Stimulated activated CD4-positive, alpha-beta T cell treated with anti-CD3 and anti-CD28 coated beads, Interleukin-2, amount 100 ng/mL, for 4 hours (primary cell): ENCODE data around the gene RNASE4.
"Not testable (repeated sequence)": the region's sequence is repeated elsewhere in the genome, so short reads cannot be mapped to it uniquely, and the experiment has no call there.

ENCODE experiments used
- DNase-seq: peaks from one replicate; pipeline ENCODE4 v3.0.0-alpha.2; 2020; ENCODE audit warnings: low read depth

The RNASE4 gene, protein sequence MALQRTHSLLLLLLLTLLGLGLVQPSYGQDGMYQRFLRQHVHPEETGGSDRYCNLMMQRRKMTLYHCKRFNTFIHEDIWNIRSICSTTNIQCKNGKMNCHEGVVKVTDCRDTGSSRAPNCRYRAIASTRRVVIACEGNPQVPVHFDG

GRCh38 chr14:20683891-20684661, at the start of gene RNASE4:
RNASE4 (plus strand) TSS chr14:20684560; CDS start chr14:20699372, 14,812 bp downstream.
- peak; percentile 72 for DNase-seq

DNA sequence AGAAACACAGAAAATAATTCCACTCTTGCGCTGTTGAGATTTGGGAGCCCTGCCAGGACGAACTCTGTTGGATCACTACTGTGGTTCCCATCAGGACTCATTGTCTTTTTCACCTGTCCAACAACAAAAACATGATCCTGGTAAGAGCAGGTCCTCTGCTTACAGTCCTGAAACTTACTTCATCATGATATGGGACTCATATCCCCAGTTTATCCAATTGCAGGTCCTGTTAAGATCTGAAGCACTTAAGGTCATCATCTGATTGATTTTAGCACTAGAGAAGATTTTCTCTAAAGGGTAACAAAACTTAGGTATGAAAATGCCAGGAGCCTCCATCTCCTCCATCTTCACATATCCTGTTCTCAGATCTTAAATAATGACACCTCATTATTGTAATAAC, 42.8 kb upstream of the RNASE4 start, which contains the start of gene OR6S1:
TSS of gene OR6S1 (minus strand) at position 101 of the 400 bp plus-strand sequence. CDS start at position 101, 0 bp downstream.
- DNase-seq, result no peak

- DNase-seq, result no peak
Measured at GRCh38 chr14:20642182-20642581, 42.2 kb upstream of the RNASE4 start.

DNA sequence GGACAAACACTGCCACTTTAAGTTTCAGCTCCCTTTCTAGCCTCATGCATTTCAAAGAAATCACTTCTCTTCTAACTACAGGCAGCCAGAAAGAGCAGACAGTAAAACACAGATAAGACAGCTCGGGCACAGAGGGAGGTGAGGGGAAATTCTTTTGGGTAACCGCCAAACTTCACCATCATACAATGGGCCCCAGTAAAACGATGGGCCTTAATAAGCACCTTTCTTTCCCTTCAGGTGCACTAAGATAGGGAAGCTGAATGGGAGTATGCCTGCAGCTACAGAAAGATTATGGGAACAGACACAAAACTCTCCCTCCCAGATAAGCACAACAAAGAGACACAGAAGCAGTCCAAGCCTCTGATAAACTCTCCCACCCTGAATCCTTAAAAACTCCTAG, 41.6 kb upstream of the RNASE4 start:
- DNase-seq, result not testable (repeated sequence)

DNA sequence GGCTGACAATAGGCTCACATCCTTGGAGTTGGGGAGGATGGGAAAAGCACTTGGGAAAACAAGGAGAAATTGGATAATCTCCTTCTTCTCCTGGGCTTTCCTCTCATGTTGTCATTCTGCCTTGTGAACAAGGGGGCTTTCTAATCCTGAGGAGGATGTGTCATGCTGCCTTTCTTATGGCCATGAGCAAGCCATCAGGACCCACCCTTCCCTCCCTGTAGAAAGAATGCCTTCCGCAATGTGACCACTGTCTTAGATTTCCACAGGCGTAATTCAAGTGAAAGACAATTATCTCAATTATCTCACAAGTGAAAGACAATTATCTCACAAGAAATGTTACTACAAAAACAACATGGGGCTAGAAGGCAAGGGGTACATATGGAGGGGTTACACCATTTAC, 39.8 kb upstream of the RNASE4 start:
- DNase-seq, result no peak

DNA sequence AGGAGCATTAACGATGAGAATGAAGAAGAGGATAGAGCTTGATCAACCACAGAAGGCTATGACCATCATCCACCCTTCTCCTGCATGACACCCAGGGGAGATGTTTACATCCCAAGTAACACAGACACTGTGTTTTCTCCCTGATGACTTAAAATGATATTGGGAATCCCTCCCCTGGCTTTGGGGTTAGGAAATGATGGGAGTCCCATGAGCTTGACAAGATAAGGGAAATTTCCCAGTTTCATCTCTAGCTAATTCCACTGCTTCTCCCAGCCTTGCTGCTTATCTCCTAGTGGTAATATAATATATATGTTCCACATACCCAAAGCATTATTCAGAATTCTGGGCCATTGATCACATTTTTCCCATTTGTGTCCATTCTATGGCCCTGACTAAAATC, 38.9 kb upstream of the RNASE4 start:
- no peak for DNase-seq

DNA sequence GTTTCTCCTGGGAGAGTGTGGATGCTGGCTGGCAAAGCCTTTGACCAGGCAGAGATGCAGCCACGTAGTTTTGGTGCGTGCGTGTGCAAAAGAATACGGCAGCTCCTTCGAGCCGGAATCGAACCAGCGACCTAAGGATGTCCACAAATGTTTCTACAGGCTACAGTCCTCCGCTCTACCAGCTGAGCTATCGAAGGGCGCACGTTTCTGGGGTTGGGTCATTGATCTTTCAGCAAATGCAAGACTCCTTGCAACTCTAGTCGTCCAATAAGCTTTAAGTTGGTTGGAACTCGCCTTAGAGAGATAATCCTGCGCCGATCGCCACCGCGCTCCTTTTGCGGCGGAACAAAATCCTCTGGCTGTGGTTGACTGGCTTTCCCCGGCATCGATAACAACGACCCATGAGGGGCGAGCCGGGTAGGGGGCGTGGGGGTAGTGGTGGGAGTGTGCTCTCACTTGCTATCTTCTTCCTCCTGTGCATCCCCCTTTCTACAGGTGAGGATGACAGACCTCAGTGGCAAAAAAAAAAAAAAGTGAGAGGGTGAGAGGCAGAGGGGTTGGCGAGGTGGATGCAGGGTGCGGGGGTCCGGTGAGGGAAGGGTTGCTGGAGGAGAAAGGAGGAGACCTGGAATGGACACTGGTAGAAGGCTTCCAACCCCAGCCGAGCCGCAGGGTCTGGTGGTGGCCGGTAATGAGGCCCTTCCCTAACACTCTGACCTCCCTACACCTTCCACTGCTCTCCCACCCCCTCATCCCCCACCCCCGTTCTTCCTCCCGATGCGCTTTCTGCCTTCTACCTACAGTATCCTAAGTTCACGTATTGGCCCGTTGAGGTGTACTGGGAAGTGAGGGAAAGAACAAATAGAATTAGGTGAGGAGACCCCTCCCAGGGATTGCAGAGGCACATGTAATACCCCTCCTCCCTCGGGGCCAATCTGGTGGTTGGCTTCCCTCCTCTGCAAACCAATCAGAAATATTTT, 31.1 kb upstream of the RNASE4 start:
- DNase-seq, result no peak

- no peak for DNase-seq
Measured at GRCh38 chr14:20655851-20656250, 28.5 kb upstream of the RNASE4 start.

DNA sequence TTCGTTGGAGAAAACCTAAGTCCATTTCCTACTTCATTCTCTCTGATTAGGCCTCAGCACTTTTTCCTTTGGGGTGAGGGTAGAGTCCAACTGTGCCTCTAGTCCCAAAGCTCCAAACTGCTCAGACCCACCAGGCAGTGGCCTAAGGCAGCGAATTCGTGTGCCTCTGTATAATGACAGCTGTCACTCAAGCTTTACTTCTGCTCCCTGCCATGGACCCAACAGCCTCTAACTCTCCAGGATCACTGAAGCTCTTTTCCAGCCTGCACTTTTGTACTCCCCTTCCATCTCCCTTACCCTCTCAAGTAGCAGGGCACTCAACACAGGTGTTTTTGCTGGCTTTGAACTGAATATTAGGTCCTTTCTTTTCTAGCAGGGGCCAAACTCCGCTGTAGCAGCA, 28.1 kb upstream of the RNASE4 start:
- DNase-seq, result no peak

GRCh38 chr14:20657216-20658211, 26.8 kb upstream of the RNASE4 start:
- no peak for DNase-seq

DNA sequence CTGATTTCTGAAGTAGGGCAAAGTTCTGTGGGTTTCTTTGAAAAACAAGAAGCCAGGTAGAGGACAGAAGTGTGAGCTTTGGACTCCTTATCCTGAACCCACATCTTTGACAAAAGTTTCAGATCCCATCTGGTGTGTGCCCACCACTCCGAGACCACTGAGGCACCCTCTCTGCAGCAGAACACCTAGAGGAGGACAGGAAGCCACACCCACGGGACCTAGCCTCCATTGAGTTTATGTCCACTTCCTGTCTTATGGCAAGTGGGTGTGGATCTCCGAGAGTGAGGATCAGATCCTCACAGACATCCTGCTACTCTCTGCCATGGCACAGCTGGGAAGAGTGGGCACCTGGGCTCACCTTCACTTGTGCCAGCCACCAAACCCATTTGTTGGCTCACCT, 26.1 kb upstream of the RNASE4 start:
- DNase-seq, result no peak

DNA sequence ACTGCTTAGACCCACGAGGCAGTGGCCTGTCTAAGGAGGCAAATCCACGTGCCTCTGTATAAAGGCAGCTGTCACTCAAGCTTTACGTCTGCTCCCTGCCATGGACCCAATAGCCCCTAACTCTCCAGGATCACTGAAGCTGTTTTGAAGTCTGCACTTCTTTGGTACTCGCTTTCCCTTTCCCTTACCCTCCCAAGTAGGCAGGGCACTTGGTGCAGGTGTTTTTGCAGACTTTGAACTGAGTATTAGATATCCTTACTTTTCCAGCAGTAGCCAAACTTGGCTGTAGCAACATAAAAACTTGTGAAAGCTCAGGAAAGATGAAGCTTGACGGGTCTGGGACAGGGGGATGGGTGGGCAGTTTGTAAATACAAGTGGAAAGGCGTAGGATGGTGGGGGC, 25.0 kb upstream of the RNASE4 start:
- DNase-seq, result no peak

GRCh38 chr14:20659813-20660395, 24.5 kb upstream of the RNASE4 start:
- DNase-seq, result no peak

DNA sequence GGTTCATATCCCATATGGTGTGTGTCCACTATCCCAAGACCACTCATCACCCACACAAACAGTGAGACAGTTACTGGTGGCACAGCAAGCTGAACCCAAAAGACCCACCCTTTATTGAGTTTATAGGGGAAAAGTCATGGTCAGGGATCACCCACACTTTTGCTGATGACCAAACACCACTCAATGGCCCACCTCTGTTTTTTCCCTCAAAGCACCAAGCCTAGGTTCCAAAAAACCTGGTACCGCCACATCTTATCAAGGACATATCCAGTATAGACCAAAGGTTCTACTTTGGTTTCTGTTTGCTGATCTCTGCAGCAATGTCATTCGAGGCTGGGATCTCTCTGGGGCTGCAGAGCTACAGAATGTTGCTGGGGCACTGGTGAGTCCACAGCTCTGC, 23.2 kb upstream of the RNASE4 start:
- DNase-seq, result no peak

DNA sequence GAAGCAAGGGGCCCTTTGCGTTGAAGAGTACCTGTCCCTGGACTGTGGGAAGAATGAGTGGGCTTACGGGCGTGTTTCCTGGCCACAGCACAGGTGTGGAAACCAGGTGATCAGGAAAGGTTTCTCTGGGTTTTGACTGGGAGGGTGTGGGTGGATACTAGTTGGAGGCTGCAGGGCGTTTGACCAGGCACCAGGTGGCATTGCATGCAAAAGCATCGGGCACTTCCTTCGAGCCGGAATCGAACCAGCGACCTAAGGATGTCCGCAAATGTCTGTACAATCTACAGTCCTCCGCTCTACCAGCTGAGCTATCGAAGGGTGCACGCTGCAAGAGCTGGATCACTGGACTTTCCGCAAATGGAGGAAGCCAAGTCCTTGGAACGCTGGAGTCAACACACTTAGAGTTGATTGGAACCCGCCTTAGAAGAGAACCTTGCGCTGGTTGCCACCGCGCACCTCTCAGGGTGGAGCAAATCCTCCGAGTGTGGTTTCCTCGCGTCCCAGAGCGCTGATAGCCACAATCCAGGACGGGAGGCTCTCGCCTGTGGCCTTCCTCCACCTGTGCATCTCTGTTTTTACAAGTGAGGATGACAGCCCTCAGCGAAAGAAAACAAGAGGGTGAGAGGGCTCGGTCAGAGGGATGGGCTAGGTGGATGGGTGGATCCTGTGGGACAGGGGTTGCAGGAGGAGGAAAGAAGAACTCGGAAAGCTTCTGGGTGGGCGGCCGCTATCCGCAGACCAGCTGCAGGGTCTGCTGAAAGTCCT, 21.2 kb upstream of the RNASE4 start:
- peak; percentile 50 for DNase-seq

GRCh38 chr14:20666400-20666961, 17.9 kb upstream of the RNASE4 start:
- DNase-seq, result not testable (repeated sequence)

DNA sequence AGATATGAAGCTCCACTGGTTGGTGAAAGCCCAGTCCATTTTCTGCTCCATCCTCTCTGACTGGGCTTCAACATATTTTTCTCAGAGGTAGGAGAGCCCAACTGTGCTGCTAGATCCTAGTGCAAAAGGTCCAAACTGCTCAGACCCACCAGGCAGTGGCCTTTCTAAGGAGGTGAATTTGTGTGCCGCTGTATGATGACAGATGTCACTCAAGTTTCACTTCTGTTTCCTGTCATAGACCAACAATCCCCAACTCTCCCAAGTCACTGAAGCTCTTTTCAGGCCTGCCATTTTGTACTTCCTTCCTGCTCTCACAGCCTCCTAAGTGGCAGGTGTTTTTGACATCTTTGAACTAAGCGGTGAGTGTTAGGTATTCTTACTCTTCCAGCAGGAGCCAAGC, 16.4 kb upstream of the RNASE4 start:
- DNase-seq, result no peak

DNA sequence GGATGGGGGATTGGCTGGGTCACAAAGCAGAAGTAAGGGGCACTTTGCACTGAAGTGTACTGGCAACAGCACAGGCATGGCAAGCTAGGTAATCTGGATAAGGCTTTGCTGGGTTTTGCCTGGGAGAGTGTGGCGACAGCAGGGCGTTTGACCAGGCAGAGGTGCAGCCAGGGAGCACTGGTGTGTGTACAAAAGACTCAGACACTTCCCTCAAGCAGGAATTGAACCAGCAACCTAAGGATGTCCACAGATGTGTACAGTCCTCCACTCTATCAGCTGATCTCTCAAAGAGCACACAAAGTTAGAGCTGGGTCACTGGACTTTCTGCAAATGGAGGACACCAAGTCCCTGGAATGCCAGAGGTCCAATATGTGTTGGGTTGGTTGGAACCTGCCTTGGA, 15.4 kb upstream of the RNASE4 start:
- no peak for DNase-seq

DNA sequence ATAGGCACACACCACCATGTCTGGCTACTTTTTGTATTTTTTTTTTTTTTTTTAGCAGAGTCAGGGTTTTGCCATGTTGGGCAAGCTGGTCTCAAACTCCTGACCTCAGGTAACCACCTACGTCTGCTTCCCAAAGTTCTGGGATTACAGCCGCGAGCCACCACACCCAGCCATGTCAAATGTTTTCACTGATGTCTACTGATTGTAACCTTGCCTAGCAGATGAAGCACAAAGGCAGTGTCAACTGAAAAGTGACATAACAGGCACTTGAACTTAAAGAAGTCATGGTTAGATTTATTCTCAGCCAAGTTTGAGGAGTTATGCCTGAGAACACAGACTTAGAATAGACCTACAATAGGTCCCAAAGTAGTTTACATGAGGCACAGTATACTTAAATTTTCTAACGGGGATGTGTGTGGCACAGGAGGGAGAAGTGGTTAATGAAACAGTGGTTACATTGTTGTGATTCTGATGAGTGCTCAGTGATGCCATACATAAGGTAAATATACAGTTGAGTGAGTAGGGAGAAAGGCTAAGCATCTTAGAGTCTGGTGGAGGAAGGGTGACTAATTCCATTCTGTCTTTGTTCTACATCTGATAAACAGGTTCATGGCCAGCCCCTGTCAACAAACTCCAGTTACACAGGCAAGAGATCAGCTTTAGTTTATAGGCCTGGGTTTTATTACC, 12.6 kb upstream of the RNASE4 start:
- DNase-seq, result no peak
